AG09309 (cell line): Measurements from ENCODE around the gene MAPK8.

Source experiments
- DNase-seq: peaks from one replicate; pipeline ENCODE4 v3.0.0-alpha.2; 2010; ENCODE audit warnings: low read depth
- H3K4me3 ChIP-seq: 2 replicates; pipeline ENCODE4 v1.5.1; 2011; ENCODE audit warnings: mild to moderate bottlenecking, low read depth, low read length, moderate library complexity; ENCODE audit not compliant: control insufficient read depth
- CTCF ChIP-seq: IDR thresholded peaks from 2 replicates; pipeline ENCODE4 v1.5.1; 2011; ENCODE audit warnings: mild to moderate bottlenecking, low read depth, low read length, inconsistent platforms; ENCODE audit not compliant: insufficient read depth, control insufficient read depth; ENCODE audit errors: missing control alignments

Gene MAPK8

GRCh38 chr10:48331436-48331835 lies 25.0 kb downstream of the MAPK8 start:
- DNase-seq, result no peak
- H3K4me3 ChIP-seq, result no peak overlapping the region
- TF ChIP-seq CTCF, result no peak

DNA sequence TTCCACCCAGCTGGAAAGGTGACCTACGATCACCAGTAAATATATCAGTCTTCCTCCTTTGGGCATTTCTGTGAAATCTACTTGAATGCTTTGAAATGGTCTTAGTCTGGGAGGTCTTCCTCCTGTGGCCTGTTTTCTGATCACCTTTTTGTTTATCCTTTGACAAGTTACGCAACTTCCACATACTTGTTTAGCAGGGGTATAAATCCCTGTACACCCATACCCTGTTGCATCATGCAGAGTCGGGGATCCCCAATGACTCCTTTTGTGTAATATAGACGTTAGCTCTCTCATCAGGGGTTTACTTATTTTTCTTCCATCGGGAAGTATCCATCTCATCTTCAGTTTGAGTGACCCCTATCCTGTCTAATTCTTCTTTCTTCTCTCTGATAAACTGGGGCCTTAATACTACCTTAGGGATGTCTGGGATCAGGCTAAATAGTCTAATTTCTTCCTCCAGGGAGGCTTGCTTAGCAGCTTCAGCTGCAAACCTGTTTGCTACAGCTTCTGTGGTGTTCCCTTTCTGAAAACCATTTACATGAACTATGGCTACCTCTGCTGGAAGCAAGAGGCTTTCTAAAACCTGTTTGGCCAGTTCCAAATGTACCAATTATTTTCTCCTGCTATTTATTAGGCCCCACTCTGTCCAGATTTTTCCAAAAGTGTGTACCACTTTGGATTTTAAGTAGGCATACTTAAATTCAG lies 25.8 kb downstream of the MAPK8 start:
- no peak for DNase-seq
- TF ChIP-seq CTCF, result no peak
- H3K4me3 ChIP-seq, result no peak overlapping the region

DNA sequence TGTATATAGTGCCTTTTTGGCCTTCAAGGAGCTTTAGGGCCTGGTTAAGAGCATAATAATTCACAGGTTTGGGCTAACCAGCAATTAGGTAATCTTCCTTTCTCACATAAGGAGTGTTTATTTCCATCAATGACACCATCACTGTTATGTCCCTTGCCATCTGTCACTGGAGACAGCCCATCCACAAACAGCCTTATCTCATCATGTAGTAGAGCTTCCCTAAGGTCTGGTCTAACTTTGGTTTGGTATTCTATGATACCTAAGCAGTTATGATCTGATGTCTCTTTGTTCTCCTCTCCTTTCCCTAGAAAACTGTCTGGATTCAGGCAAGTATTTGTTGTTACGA lies 26.4 kb downstream of the MAPK8 start:
- DNase-seq, result no peak
- TF ChIP-seq CTCF, result no peak
- no peak overlapping the region for H3K4me3 ChIP-seq

GRCh38 chr10:48333856-48334255 lies 27.4 kb downstream of the MAPK8 start:
- no peak for TF ChIP-seq CTCF
- no peak overlapping the region for H3K4me3 ChIP-seq
- no peak for DNase-seq

GRCh38 chr10:48335788-48336187 lies 29.3 kb downstream of the MAPK8 start:
- no peak overlapping the region for H3K4me3 ChIP-seq
- DNase-seq, result no peak
- TF ChIP-seq CTCF, result no peak

GRCh38 chr10:48336978-48337599 lies 30.6 kb downstream of the MAPK8 start:
- no peak for TF ChIP-seq CTCF

More at GRCh38 chr10:48336978-48337599, 30.6 kb downstream of the MAPK8 start:
- no peak overlapping the region for H3K4me3 ChIP-seq
- DNase-seq, result no peak
